ENCODE results near the gene ZFHX3. TPM values are rescaled to one million over a fixed set of nuclear protein-coding genes. Genes with fewer than 3 reads are reported as not detected.

The ZFHX3 gene
- polyA plus RNA-seq, 1 donor (not counting 4 experiments of a cell fraction or from before 2014, with no cell fraction given): 1.2 TPM

- H3K36me3 ChIP-seq (ENCODE audit: control insufficient read depth in 2 of 2, extremely low read depth in 1 of 2, insufficient read depth in 2 of 2, low read length in 2 of 2): no peaks in the 10 kb centered on the region
- H3K4me1 ChIP-seq (ENCODE audit: control insufficient read depth, extremely low read depth, insufficient read depth, low read length): no peaks in the 10 kb centered on the region
- no peak overlapping the region for H3K4me2 ChIP-seq (ENCODE audit: control insufficient read depth, extremely low read depth, insufficient read depth, low read depth, low read length)
- no peaks in the 10 kb centered on the region for H3K27me3 ChIP-seq (ENCODE audit: control insufficient read depth, extremely low read depth, insufficient read depth, low read length)
- no peak overlapping the region for H3K4me3 ChIP-seq (ENCODE audit: control insufficient read depth in 2 of 3, extremely low read depth in 1 of 3, insufficient read depth in 2 of 3, low read depth in 1 of 3, low read length in 3 of 3)
- H3K27ac ChIP-seq (ENCODE audit: control insufficient read depth, insufficient read depth, low read length): no peak overlapping the region
- FAIRE-seq (no peak), DNase-seq (ENCODE audit: low read depth, low spot score) (no peak)
- H2AFZ ChIP-seq (ENCODE audit: control insufficient read depth, low read length): no peak overlapping the region
- dilution Hi-C loops (cut with MboI; ENCODE audit: extremely low pct_ligation_motif_present, low sequenced_read_pairs): no loop called here
- no peak overlapping the region for H3K9ac ChIP-seq (ENCODE audit: control insufficient read depth, extremely low read depth, insufficient read depth, low read length)
- no peaks in the 10 kb centered on the region for H3K9me1 ChIP-seq (ENCODE audit: control insufficient read depth, extremely low read depth, insufficient read depth, low read length)
- H3K79me2 ChIP-seq (ENCODE audit: control insufficient read depth, insufficient read depth, low read length): no peaks in the 10 kb centered on the region
- H4K20me1 ChIP-seq (ENCODE audit: control insufficient read depth, extremely low read depth, insufficient read depth, low read length): no peaks in the 10 kb centered on the region
- TF ChIP-seq CTCF (optimal IDR thresholded peaks at IDR 0.05 in 1 of 3, IDR thresholded peaks at IDR 0.05 in 1 of 3, conservative IDR thresholded peaks at IDR 0.05 in 1 of 3; ENCODE audit: extremely low read depth in 1 of 3, insufficient read depth in 2 of 3, low read length in 3 of 3): no peak
- TF ChIP-seq EZH2 (IDR thresholded peaks at IDR 0.05; ENCODE audit: low read length): no peak
- H3K9me3 ChIP-seq (ENCODE audit: control insufficient read depth, low read depth, low read length): no peaks in the 10 kb centered on the region
Measured at GRCh38 chr16:72769876-72770275, 278.1 kb downstream of the ZFHX3 start.

DNA sequence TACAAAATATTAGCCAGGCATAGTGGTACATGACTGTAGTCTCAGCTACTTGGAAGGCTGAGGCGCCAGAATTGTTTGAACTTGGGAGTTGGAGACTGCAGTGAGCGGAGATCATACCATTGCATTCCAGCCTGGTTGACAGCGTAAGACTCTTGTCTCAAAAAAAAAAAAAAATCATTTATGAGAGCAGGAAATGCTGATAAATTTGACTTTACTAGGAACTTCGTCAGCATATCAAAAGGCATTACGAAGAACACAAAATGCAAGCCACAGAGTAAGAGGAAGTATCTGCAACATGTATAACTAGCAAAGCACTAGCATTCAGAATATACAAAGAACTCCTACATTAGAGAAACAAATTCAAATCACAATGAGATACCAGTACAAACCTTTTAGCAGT, 279.3 kb downstream of the ZFHX3 start:
- TF ChIP-seq CTCF (optimal IDR thresholded peaks at IDR 0.05 in 1 of 3, IDR thresholded peaks at IDR 0.05 in 1 of 3, conservative IDR thresholded peaks at IDR 0.05 in 1 of 3; ENCODE audit: extremely low read depth in 1 of 3, insufficient read depth in 2 of 3, low read length in 3 of 3) (no peak), EZH2 (IDR thresholded peaks at IDR 0.05; ENCODE audit: low read length) (no peak)
- Histone ChIP-seq H3K9me1 (ENCODE audit: control insufficient read depth, extremely low read depth, insufficient read depth, low read length) (no peaks in the 10 kb centered on the region), H3K27ac (ENCODE audit: control insufficient read depth, insufficient read depth, low read length) (no peak overlapping the region), H4K20me1 (ENCODE audit: control insufficient read depth, extremely low read depth, insufficient read depth, low read length) (no peaks in the 10 kb centered on the region), H3K4me2 (ENCODE audit: control insufficient read depth, extremely low read depth, insufficient read depth, low read depth, low read length) (no peak overlapping the region), H3K4me3 (ENCODE audit: control insufficient read depth in 2 of 3, extremely low read depth in 1 of 3, insufficient read depth in 2 of 3, low read depth in 1 of 3, low read length in 3 of 3) (no peak overlapping the region), H3K79me2 (ENCODE audit: control insufficient read depth, insufficient read depth, low read length) (no peaks in the 10 kb centered on the region), H3K27me3 (ENCODE audit: control insufficient read depth, extremely low read depth, insufficient read depth, low read length) (no peaks in the 10 kb centered on the region), H3K36me3 (ENCODE audit: control insufficient read depth in 2 of 2, extremely low read depth in 1 of 2, insufficient read depth in 2 of 2, low read length in 2 of 2) (no peaks in the 10 kb centered on the region), H2AFZ (ENCODE audit: control insufficient read depth, low read length) (no peak overlapping the region), H3K9me3 (ENCODE audit: control insufficient read depth, low read depth, low read length) (no peaks in the 10 kb centered on the region), H3K4me1 (ENCODE audit: control insufficient read depth, extremely low read depth, insufficient read depth, low read length) (no peaks in the 10 kb centered on the region), H3K9ac (ENCODE audit: control insufficient read depth, extremely low read depth, insufficient read depth, low read length) (no peak overlapping the region)
- dilution Hi-C loops (cut with MboI; ENCODE audit: extremely low pct_ligation_motif_present, low sequenced_read_pairs): no loop called here
- no peak for FAIRE-seq
- no peak for DNase-seq (ENCODE audit: low read depth, low spot score)
